ENCODE data around the gene STK40.

DNA sequence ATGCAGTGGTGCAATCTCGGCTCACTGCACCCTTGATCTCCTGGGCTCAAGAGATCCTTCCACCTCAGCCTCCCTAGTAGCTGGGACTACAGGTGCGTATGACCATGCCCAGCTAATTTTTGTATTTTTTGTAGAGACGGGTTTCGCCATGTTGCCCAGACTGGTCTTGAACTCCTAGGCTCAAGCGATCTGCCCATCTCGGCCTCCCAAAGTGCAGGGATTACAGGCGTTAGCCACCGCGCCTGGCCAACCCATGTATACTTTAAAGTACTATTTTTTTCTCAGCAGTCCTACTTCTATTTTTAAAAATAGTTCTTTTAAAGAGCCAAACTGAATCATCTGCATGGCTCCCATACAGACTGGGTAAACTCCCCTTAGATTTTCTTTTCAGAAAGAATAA lies 3.5 kb downstream of the STK40 start:
- TF ChIP-seq, protein P1, sequence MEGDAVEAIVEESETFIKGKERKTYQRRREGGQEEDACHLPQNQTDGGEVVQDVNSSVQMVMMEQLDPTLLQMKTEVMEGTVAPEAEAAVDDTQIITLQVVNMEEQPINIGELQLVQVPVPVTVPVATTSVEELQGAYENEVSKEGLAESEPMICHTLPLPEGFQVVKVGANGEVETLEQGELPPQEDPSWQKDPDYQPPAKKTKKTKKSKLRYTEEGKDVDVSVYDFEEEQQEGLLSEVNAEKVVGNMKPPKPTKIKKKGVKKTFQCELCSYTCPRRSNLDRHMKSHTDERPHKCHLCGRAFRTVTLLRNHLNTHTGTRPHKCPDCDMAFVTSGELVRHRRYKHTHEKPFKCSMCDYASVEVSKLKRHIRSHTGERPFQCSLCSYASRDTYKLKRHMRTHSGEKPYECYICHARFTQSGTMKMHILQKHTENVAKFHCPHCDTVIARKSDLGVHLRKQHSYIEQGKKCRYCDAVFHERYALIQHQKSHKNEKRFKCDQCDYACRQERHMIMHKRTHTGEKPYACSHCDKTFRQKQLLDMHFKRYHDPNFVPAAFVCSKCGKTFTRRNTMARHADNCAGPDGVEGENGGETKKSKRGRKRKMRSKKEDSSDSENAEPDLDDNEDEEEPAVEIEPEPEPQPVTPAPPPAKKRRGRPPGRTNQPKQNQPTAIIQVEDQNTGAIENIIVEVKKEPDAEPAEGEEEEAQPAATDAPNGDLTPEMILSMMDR (IDR thresholded peaks at IDR 0.05 in 4 of 5, conservative IDR thresholded peaks at IDR 0.05 in 1 of 5): no peak
- TF ChIP-seq POLR2A (IDR thresholded peaks at IDR 0.05): no peak
